Activated CD4-positive, CD25-positive, alpha-beta regulatory T cell treated with anti-CD3 and anti-CD28 coated beads, Interleukin-2, amount 50 U/mL, for 24 hours (primary cell): ENCODE data around the gene RYR3.

Experiments
- ATAC-seq, 2 donors: fragments of 150-1000 bp; cut with Tn5 transposase; one replicate each; pipeline ENCODE4 v1.10.0; 2021; ENCODE audit warnings: mild to moderate bottlenecking in 1 of 2, moderate library complexity in 1 of 2

The RYR3 gene

DNA sequence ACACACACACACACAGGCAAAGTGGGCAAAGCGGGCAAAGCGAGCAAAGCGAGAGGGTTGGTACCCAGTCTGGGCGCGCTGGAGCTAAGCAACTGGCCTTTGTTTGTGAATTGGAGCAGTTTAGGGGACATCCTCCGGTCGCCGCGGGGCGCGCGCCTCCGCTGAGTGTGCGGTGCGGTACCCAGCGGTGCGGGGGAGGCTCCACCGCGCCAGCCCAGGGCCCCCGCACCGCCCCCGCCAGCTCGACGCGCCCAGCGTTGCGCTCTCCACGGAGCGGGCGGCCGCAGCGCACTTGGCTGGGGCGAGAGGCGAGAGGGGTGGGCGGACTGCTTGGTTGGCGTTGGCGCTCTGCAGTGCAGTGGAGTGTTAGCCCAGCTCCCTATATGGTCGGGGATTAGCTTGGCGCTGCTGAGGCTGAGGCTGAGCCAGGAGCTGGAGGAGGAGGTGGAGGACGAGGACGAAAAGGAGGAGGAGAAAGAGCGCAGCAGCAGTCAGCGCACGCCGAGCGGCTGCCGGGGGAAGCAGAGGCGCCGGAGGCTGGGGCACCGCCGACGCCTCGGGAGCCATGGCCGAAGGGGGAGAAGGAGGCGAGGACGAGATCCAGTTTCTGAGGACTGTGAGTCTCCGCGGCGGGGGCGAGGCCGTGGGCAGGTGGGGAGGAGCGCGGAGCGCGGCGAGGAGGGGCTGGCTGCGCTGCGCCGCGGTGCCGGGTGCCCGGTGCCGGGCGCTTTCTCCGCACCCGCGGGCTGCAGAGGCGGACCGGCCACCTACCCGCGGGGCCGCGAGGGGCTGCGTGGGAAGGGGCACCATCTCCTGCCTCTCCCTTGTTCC lies at the start of gene RYR3:
RYR3 (plus strand) TSS at position 487 of the 831 bp plus-strand sequence; CDS start at position 566, 79 bp downstream.
- no peak for ATAC-seq

DNA sequence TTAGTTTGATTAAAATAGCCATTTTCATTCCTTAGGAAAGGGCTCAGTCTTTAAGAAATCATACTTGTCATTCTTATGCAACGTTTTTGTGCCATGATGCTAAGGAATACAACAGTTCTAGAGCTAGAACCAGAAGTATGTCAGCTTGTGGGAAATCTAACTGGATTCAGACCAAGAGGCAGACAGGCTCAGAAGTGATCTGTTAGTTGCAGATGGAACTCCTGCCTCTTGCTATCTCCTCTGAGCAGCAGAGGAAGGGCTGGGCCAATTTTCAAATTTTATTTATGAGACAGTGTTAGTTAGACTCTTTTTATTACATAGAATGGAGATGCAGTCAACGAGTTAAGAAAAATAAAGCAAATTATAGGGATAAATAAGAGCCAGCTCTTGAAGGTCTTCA lies 48.5 kb upstream of the RYR3 start:
- no peak for ATAC-seq

- ATAC-seq = no peak
Observed at GRCh38 chr15:33277689-33278088, 33.1 kb upstream of the RYR3 start.

DNA sequence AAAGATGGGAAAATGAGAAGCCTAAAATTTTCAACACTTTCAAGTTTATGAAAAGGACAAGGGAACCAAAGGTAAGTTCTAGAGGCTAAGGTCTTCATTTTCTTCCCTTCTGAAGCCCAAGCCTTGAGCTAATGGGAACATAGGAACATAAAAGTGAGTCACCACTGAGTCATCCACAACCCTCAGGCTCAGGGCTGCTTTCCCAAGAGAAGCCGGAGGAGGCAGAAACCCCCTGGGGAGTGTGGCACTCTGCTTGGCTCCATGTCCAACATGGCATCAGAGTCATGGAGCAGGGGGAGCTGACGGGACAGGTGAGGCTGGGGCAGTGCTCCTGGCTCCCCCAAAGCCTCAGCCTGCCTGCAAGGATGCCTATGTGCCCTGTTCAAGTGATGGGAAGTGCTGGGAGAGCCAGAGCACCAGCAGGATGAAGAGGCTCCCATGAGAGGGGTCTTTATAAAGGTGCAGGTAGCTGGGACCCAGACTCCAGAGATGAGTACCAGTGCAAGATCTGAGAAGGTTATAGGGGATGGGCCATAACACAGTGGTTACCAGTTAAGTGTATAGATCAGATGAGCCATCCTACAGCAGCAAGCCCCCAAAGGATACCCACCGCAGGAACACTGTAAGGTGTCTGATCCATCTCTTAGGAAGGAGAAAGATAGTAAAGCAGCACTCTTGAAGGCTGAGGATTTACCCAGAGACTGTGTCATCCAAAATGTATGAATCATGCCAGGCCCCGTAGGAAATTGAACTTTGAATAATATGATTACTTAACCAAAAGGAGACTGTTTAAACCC lies 31.8 kb upstream of the RYR3 start:
- ATAC-seq = no peak

DNA sequence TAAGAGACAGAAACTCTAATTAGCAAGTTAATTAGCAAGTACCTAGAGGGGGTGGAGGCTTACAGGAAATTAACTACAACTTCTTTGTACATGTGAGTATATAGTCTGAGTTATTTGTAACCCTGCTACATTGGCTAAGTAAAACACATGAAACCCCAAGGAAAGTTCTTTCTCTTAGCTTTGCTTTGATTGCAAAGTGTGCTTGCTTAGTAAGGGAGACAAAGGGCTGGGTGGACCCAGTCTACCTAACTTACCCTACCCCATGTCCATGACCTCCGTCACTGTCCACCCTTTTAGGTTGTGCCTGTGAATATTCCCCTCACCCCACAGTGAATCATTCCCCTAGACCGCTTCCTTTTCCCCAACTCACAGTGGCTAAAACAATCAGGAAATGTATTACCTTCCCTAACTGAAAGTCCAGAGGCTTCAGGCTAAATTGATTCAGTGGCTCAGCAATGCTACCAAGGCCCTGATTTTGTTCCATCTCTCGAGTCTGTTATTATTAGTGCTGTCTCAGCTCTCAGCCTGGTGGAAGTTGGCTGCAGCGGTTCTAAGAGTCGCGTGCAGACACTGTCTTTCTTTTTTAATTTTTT lies 31.1 kb upstream of the RYR3 start:
- no peak for ATAC-seq

DNA sequence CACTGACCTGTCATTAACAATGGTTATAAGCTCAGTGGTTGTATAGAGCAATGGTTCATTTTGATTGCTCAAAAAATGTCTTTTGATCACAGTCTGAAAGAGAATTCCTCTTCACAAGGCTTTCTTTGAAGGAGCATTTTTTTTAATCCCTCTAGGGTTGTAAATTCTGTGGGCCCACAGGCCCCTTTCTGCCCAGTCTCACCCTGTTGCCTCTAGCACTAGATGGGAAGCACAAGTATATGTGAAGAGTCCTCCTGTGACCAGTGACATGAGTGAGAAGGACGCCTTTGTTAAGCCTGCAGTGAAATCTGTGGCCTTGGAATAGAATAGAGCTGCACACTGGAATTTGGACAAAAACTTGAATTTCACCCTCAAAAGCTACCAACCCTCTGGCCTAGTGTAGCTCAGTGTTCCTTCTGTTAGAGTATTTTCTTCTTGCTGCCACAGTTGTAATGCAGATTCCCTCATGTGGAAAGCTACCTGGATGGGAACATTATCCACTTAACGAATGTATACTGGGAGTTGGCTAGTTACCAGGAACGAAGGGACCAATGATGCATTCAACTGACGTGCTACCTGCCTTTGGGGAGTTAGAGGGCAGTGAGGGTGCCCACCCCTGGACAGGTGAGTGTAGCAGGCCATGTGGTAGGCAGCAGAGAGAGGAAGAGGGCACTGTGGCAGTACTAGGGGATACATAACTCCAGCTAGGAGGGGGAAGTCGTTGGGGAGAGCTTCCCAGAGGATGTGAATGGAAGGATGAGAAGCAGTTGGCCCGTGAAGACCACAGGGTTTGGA lies 28.3 kb upstream of the RYR3 start:
- ATAC-seq = no peak

DNA sequence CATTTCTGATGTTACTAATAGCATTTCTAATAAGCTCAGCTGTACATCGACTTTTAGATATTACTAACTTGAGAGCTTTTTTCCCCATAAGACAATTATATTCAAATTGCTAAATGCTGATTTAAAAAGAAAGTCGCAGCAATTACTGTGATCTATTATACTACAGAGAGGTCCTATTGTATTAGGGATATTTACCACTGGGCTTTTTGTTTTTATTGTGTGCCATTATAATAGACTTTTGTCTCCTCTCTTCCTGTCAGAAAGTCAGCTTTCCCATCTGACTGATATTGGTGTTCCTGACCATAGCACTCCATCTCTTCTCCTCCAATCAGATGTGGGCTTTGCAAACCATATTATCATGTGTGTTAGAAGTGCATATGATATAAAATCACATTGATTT lies 27.2 kb upstream of the RYR3 start:
- ATAC-seq = no peak

GRCh38 chr15:33284336-33284735 lies 26.4 kb upstream of the RYR3 start:
- no peak for ATAC-seq

- ATAC-seq = no peak
Observed at GRCh38 chr15:33292717-33293307, 18.0 kb upstream of the RYR3 start.

- no peak for ATAC-seq
Observed at GRCh38 chr15:33293713-33294334, 16.9 kb upstream of the RYR3 start.

DNA sequence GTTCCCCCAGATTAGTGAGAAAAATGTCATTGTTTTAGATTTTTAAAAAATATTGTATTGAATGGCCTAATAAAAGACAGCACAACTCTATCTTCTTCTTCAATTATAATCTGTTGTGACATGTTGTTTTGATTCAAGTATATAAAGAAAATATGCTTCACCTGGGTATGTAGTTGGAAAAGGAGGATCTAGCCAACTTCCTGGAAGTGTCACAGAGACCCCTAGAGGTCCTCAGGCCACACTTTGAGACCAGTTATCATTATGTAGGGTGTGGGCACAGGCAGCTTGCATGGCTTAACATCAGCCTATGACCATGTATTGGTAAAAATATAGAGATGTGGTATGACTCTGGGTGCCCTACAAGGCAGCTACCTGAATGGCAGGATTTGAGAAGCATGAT lies 14.7 kb upstream of the RYR3 start:
- ATAC-seq = no peak

DNA sequence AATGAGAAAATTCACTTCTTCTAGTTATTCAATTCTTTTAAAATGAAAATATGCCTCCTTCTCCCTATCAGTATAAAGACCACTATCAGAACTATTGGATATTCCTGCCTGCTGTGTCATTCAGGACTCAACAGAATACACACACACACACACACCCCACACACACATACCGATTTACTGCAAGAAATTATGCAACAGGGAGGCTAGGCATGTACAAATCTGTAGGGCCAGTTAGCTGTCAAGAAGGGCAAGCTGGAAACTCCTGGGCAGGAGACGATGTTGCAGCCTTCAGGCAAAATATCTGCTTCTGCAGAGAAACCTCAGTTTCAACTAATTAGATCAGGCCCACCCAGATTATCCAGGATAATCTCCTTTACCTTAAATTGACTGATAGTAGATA lies 13.9 kb upstream of the RYR3 start:
- ATAC-seq = no peak

DNA sequence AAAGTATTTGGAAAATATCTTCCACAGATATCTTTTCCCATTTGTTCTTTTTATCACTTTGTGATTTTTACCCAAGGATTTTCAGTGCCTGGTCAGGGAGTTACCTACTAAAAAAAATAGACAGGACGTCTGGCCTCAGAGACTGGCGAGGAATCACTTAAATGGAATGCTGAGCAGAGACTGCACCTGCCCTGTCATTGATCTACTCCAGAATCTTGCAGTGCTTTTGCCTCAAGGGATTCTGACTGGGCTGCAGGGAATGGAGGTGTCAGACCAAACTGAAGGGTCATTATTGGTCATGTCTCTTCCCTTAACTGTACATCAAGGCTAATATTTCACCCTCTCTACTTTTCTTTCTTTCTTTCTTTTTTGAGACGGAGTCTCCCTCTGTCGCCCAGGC lies 12.1 kb upstream of the RYR3 start:
- no peak for ATAC-seq

DNA sequence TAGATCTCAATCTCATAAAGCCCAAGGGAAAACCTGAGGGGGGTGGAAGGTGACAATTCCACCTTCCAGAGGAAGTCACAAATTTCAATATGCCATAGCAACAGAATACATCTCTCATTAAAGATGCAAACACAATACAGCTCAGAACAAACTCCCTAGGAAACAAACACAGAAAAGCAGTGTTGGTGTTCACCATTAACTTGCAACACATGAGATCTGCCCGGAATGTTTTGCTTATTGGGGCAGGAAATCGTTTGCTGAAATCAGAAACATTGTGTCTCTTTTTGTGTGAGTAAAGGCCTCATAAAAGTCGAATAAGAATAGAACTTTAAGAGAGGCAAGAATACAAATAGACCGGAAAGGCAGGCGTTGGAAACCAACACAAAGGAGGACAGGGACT lies 5.8 kb upstream of the RYR3 start:
- no peak for ATAC-seq

- no peak for ATAC-seq
Observed at GRCh38 chr15:33309602-33310276, 1.0 kb upstream of the RYR3 start.

DNA sequence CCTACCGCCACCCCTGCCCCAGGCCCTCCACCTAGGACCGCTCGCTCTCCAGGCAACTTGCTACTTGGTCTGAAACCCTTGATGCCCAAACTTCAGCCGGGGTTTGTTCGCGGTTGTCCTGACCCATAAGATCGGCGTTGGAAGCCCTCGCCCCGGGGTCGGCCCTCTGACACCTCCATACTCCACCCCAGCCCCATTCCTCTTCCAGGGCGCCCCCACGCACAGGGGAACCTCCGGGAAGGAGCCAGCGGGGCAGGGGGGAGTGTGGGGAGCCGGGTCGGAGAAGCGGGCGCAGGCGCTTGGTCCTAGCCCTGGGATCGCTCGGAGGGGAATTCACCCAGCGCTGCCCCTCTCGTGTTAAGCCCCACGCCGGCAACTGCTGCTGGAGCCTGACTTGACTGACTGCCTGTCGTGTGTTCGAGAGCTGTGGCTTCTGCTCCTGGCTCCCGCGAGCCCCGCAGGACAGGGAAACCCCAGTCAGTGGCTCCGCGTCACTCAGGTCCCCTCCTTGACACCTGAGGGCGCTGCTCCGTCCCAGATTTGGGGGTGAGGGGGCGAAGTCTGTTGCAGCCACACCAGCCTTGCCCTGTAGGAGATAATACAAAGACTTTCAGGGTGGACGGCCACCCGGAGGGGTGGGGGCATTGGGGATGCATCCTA lies 675 bp downstream of the RYR3 start:
- no peak for ATAC-seq

DNA sequence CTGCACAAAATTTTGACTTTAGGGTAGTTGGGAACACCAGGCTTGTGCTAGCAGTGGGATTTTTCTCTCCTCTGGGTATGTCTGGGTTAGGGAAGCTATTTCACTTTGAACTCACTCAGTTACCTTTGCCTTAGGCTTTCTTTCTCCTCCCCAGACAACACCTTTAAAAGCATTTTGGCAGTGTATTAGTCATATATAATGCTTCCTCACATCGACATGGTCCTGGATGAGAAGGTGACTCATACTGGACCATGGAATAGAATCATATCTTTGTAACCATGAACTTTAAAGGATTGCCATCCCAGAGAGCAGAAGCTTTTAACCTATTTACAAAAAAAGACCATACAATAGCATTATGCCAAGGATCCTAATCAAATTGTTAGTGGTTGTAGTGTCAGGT lies 2.7 kb downstream of the RYR3 start:
- no peak for ATAC-seq

DNA sequence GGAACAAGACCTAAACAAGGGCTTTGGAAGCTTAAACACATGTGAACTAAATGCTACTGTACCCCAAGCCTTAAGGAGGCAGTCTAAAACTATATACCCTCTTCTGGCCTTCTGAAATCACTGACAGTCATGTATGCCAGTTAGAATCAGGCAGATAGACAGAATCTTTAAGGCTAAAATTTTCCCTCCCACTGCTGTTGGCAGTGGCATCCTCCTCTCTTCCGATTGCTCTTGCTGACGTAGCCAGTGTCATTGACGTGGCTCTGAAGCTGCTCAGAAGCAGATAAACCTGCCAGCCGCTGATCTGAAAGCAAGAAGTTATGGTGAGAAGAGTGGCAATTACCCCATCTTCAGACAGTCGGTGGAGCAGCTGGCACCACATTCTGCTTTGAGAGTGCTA lies 3.3 kb downstream of the RYR3 start:
- ATAC-seq = no peak

DNA sequence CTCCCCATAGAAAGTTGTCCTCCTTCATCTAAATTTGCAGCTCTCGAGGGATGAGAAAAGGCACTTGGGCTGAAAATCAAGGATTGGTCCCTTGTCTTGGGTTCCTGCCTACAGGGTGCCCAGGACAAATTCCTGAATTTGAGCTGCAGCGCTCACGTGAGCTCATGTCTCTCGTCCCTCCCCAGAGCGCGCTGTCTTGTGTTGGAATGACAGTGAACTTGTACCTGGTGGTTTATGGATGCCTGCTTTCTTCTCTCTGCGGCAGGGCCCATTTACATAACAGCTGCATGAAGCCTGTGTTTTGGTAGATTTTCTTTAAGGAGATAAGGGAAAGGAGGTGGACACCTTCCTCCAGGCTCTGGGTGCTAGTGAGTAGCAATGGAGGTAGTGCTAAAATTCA lies 4.3 kb downstream of the RYR3 start:
- ATAC-seq = no peak

GRCh38 chr15:33317896-33318295 lies 7.1 kb downstream of the RYR3 start:
- ATAC-seq = no peak

DNA sequence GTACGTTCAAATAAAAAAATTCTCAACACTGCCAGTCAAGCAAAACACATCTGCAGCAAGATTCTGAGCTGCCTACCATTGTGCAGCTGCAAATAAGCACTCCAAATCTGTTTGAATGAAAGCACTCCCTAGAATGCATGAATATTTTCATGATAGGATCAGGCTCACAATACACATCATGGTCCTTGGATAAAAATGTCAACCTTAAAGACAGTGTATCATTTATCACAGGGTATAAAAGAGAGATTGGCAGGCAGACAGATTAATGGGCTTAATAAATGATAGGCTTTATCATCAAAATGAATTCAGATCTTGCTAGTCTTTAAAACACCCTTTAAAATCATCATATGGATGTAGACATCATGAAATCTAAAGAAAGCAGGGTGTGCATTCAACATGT lies 9.2 kb downstream of the RYR3 start:
- ATAC-seq = no peak
